GM23338 (cell line): ENCODE results near the gene HLA-B.

Experiments used
- CREB1 ChIP-seq: fragments of 250-450 bp; sonication (Bioruptor Pico); IDR thresholded peaks from 2 replicates; pipeline ENCODE4 v1.5.0; 2020; ENCODE audit warnings: low read depth, mild to moderate bottlenecking, moderate library complexity
- CTCF ChIP-seq, 2 experiments: fragments of 200-600 bp in 1 of 2; sonication (generic) in 1 of 2; conservative IDR thresholded peaks; 2 replicates each; pipeline versions ENCODE4 v1.5.1 to v1.6.1; 2016 to 2017; ENCODE audit warnings: antibody characterized with exemption in 2 of 2, low read depth in 2 of 2, mild to moderate bottlenecking in 2 of 2, moderate library complexity in 1 of 2
- ETS1 ChIP-seq: IDR thresholded peaks from 2 replicates; pipeline ENCODE4 v1.6.1; 2016; ENCODE audit warnings: antibody characterized with exemption
- EZH2 ChIP-seq: fragments of 200-600 bp; sonication (generic); IDR thresholded peaks from one replicate; pipeline ENCODE4 v1.8.0; 2017; ENCODE audit warnings: antibody characterized with exemption, mild to moderate bottlenecking, low read depth; ENCODE audit not compliant: unreplicated experiment
- EZH2phosphoT487 ChIP-seq: fragments of 200-600 bp; sonication (generic); IDR thresholded peaks from one replicate; pipeline ENCODE4 v1.8.1; 2018; ENCODE audit warnings: antibody characterized with exemption; ENCODE audit not compliant: unreplicated experiment
- JUNB ChIP-seq: IDR thresholded peaks from one replicate; pipeline ENCODE4 v1.6.1; 2016; ENCODE audit warnings: antibody characterized with exemption; ENCODE audit not compliant: unreplicated experiment
- NANOG ChIP-seq: IDR thresholded peaks from 2 replicates; pipeline ENCODE4 v1.6.1; 2016; ENCODE audit warnings: antibody characterized with exemption, borderline replicate concordance
- POLR2AphosphoS5 ChIP-seq: IDR thresholded peaks from 2 replicates; pipeline ENCODE4 v1.6.1; 2016; ENCODE audit warnings: antibody characterized with exemption, low read depth
- REST ChIP-seq: IDR thresholded peaks from one replicate; pipeline ENCODE4 v1.6.1; 2018; ENCODE audit warnings: antibody characterized with exemption; ENCODE audit not compliant: unreplicated experiment
- STAT1 ChIP-seq: IDR thresholded peaks from one replicate; pipeline ENCODE4 v1.6.1; 2016; ENCODE audit warnings: antibody characterized with exemption; ENCODE audit not compliant: unreplicated experiment
- ZNF462 ChIP-seq: fragments of 250-450 bp; sonication (Bioruptor Pico); IDR thresholded peaks from 2 replicates; pipeline ENCODE4 v1.5.0; 2020; ENCODE audit warnings: mild to moderate bottlenecking, moderate library complexity

- no peak for TF ChIP-seq CTCF (conservative IDR thresholded peaks at IDR 0.05; ENCODE audit: low read depth in 2 of 2)
- no peak for TF ChIP-seq EZH2phosphoT487
- no peak for TF ChIP-seq EZH2
- no peak for TF ChIP-seq REST
- TF ChIP-seq NANOG, result no peak
- no peak for TF ChIP-seq POLR2AphosphoS5
- no peak for TF ChIP-seq CREB1 (CRISPR knock-in tag)
- no peak for TF ChIP-seq ETS1
- no peak for TF ChIP-seq JUNB
- no peak for TF ChIP-seq STAT1
- no peak for TF ChIP-seq ZNF462 (CRISPR knock-in tag)
These were observed 39.9 kb downstream of the HLA-B start for GRCh38 chr6:31317036-31317435.
